Dedifferentiated amniotic fluid mesenchymal stem cell (primary cell): ENCODE measurements around the gene TVP23C.
"Not testable (repeated sequence)": the region's sequence is repeated elsewhere in the genome, so short reads cannot be mapped to it uniquely, and the experiment has no call there.

Source experiments
- DNase-seq: peaks from one replicate; pipeline ENCODE4 v3.0.0-alpha.2; 2016; ENCODE audit errors: extremely low spot score

The TVP23C gene

DNA sequence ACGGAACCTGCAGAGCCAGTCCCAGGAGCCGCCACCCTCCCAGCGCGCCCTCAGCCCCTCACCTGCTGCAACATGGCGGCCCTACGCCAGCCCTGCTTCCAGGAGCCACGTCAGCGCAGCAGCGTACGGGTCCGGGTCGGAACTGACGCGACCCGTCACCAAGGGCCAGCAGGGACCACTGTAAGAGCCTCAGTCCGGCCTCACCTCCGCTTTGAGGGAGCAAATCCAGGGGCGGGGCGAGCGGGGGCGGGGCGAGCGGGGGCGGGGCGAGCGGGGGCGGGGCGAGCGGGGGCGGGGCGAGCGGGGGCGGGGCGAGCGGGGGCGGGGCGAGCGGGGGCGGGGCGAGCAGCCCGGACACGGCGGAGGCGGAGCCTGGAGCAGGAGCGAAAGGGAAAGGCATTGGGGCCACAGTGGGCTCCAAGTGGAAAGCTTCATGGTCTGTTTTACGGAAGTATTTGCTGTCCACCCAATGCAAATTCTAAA lies at the start of gene TVP23C:
Gene TVP23C (minus strand): TSS at position 109 of the 483 bp plus-strand sequence. CDS start 35 bp downstream, at position 74.
- peak; percentile 15 for DNase-seq

- not testable (repeated sequence) for DNase-seq
Measured at GRCh38 chr17:15592960-15593359, 29.7 kb upstream of the TVP23C start.

GRCh38 chr17:15591986-15592385 lies 28.7 kb upstream of the TVP23C start:
- not testable (repeated sequence) for DNase-seq

GRCh38 chr17:15590844-15591243 lies 27.6 kb upstream of the TVP23C start:
- DNase-seq: not testable (repeated sequence)

GRCh38 chr17:15589544-15590536 lies 26.6 kb upstream of the TVP23C start:
- not testable (repeated sequence) for DNase-seq

GRCh38 chr17:15588017-15588416 lies 24.7 kb upstream of the TVP23C start:
- DNase-seq: not testable (repeated sequence)

GRCh38 chr17:15583313-15583712 lies 20.0 kb upstream of the TVP23C start:
- not testable (repeated sequence) for DNase-seq

DNA sequence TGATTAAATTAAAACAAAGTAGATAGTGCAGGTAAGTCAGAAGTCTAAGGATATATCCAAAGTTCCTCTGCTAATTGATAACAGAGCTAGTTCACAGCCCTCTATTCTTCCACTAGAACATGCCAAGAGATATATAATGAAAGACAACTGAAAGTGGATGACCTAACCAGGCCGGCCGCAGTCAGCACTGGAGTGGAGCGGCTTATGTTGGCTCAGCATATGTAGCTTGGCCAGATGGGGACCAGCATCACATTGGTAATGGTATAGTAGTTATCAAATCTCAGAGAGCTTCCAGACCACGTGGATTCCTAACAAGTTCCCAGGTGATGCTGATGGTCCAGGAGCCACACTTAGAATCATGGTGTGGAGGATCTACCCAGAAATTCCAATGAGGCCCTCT lies 18.2 kb upstream of the TVP23C start:
- not testable (repeated sequence) for DNase-seq

- not testable (repeated sequence) for DNase-seq
Measured at GRCh38 chr17:15576848-15577247, 13.6 kb upstream of the TVP23C start.

DNA sequence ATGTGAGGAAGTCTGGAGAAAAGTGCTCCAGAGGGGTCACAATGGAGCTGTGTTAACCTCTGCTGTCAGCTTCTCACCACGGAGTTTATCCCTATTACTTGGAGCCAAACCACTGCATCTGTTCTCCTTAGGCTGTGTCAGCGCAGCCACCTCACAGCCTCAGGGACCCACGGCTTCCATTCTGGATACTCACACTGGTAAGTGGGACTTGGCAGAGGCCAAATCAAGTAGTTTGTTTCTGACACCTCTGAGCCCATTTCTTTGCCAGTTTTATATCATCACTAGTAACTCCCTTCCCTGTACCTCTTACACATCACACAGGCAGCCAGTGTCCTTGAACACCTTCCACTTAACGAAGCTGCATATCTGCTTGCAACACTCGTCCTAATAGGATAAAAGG lies 11.4 kb upstream of the TVP23C start:
- DNase-seq: not testable (repeated sequence)

DNA sequence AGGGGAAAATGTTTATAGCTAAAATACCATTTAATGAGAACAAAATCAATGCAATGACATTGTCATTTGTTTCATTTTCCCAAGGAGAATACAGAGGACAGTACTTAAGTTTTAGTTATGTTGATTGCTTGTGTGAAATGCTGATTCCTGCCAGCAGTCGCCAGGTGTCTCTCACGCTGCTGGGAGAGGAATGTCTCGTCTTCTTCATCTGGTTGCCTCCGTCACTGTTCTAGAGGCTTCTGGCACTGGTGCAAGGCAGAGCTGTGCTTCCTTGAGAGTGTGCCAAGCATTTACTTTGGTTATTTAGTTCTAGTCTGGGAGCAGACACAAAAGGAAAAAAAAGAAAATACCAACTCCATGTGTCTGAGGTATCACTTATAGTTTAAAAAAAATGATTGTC lies 10.6 kb upstream of the TVP23C start:
- DNase-seq: not testable (repeated sequence)

DNA sequence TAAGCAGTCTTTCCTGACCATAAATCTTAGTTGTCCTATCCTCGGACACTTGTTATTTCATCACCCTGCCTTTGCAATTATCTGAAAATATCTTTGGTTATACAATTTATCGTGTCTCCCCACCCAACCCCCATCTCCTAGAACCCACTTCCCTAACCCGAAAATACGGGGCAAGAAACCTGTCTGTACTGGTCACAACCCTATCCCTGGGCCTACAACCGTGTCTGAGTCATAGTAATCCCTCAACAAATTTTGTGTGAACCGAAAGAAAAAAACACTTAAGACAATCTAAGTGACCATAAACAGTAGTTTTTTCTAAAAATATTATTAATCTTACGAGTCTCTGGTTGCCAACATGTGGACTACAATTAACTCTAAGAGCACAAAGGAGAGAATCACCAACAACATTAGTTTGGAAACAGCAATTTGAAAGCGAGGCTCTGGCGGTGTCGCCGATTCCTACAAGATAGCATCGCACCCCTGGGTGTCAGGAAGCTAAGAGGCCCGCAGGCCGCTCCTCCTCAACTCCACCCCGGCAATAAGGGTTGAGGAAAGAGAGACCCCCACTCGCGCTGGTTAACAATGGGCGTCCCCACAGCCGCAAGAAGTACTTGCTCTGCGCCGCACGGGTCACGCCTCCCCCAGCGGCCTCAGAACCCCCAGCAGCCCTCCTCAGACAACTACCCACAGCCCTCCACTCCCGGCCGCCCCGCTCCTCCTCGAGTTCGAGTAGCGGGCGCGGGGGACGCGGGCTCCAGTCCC lies 489 bp downstream of the TVP23C start:
- not testable (repeated sequence) for DNase-seq

DNA sequence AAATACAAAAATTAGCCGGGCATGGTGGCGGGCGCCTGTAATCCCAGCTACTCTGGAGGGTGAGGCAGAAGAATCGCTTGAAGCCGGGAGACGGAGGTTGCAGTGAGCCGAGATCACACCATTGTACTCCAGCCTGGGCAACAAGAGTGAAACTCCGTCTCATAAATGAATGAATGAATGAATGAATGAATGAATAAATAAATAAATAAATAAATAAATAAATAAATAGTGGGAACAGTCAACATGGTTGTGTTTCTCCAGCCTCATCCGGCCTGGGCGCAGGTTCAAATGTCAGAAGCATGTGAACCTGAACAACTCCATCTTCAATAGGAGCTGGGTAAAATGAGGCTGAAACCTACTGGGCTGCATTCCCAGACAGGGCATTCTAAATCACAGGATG lies 1.8 kb downstream of the TVP23C start:
- DNase-seq: not testable (repeated sequence)

DNA sequence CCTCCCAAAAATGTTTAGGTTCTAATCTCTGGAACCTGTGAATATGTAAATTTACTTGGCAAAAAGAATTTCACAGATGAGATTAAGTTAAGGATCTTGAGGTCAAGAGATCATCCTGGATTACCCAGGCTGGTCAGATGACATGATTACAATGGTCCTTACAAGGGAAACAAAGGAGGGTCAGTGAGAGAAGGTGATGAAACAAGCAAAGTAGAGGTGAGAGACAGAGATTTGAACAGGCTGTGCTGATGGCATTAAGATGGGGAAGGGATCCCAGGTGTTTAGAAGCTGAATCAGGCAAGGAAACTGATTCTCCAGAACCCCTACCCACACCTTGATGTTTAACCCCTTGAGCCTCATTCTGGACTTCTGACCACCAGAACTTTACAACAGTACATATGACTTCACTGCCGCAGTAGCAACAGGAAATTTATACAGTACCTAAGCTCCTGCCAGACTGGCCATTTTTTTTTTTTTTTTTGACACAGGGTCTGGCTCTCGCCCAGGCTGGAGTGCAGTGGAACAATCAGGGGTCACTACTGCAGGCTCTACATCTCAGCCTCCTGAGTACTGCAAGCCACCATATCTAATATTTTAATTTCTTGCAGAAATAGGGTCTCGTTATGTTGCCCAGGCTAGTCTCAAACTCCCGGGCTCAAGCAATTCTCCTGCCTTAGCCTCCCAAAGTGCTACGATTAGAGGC lies 4.7 kb downstream of the TVP23C start:
- DNase-seq: not testable (repeated sequence)

DNA sequence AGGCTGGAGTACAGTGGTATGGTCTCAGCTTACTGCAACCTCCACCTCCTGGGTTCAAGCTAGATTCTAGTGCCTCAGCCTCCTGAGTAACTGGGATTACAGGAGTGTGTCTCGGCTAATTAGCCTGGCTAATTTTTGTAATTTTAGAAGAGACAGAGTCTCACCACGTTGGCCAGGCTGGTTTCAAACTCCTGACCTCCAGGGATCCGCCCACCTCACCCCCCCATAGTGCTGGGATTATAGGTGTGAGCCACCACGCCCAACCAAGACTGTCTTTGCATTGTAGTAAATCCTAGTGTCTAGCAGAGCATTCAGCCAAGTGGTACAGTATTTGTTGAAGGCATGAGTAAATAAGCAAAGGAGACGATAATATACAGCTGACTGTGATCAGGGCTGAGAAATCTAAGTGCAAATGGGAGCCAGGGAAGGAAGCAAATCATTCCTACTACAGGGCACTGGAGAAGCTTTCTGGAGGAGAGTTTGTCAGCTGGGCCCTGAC lies 5.9 kb downstream of the TVP23C start:
- DNase-seq: not testable (repeated sequence)

GRCh38 chr17:15552932-15553331 lies 10.4 kb downstream of the TVP23C start:
- not testable (repeated sequence) for DNase-seq

GRCh38 chr17:15549552-15549951 lies 13.7 kb downstream of the TVP23C start:
- not testable (repeated sequence) for DNase-seq

GRCh38 chr17:15546604-15547003 lies 16.7 kb downstream of the TVP23C start:
- not testable (repeated sequence) for DNase-seq

DNA sequence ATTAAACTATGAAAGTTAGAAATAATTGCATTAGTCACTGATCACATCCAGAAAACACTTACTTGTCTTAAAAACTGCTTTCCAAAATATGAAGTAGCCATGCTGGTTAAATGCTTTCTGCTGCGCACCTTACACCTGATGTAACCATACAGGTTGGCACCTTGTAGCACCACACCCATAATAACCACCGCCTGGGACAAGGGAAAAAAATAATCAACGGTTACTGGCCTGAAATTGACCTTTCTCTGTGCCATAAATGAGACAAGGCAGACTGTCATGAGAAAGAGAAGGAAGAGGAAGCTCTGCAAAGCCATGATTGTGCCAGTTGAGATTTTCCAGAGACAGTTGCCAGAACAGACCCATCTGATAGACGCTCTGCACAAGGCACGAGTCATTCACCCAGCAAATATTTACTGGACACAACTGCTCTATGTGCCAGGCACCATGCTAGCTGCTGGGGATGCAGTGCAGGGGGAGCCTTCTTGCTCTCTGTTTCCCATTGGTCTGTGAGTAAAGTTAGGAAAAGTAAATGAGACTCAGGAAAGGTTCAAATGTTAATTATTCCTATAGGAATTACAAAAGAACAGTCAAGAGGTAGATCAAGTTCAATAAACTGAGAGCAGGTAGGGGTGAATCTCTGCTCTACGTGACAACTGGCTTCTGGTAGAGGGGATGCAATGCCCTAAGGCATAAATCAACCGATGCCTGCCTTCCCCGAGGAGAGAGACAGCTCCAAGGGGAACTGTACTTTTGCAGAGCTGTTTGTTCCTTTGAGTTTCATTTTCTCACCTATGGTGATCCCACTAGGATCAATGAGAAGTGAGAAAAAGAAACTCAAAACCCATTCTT lies 22.7 kb downstream of the TVP23C start:
- DNase-seq: not testable (repeated sequence)

DNA sequence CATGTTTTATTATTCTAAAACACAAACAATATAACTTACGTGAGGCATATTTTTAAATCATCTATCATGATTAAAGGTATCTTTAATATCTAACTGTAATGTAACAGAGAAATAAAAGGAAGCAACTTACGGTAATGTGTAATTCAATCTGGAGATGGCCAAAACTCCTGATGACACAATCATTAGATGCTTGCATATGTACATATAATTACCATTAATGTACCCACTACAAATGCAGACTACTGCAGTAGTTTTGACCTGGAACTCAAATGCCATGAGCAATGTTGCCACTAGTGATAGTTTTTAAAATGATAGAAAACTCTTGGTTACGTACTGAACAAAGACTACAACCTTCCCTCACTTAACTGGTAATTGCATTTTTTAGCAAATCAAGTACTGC lies 30.2 kb downstream of the TVP23C start:
- not testable (repeated sequence) for DNase-seq
